Measurements from ENCODE around the gene HNRNPD. TPM values are rescaled to one million over a fixed set of nuclear protein-coding genes. Genes with fewer than 3 reads are reported as not detected.
"Not testable (repeated sequence)": the region's sequence is repeated elsewhere in the genome, so short reads cannot be mapped to it uniquely, and the experiment has no call there.

Gene HNRNPD
- total and polyA plus RNA-seq, 2 donors (not counting 1 experiment from before 2014, with no cell fraction given), result 24.1 to 58.6 TPM

GRCh38 chr4:82372517-82373485, 990 bp downstream of the HNRNPD start:
- Histone ChIP-seq H3K9me3 (ENCODE audit: control insufficient read depth, insufficient read depth, low read depth, low read length) (no peaks in the 10 kb centered on the region), H3K27ac (ENCODE audit: insufficient read depth, low read length) (peak overlapping the region; percentile 99), H3K79me2 (ENCODE audit: control insufficient read depth, insufficient read depth, low read length) (peaks cover 83% of the 10 kb centered on the region), H3K27me3 (ENCODE audit: control insufficient read depth, insufficient read depth, low read length) (no peaks in the 10 kb centered on the region), H3K4me2 (ENCODE audit: extremely low read depth, insufficient read depth, low read length) (peak overlapping the region; percentile 88), H3K36me3 (ENCODE audit: control insufficient read depth, insufficient read depth, low read length) (no peaks in the 10 kb centered on the region), H3K4me1 (ENCODE audit: control insufficient read depth, extremely low read depth, insufficient read depth, low read length) (peaks cover 5% of the 10 kb centered on the region), H2AFZ (ENCODE audit: low read length) (no peak overlapping the region), H3K4me3 (replicated peaks in 1 of 4; ENCODE audit: control extremely low read depth in 1 of 4, insufficient read depth in 1 of 4, low read depth in 3 of 4, low read length in 4 of 4) (peak overlapping the region; percentile 81 to 94 (median 89)), H3K9ac (ENCODE audit: insufficient read depth, low read length) (peak overlapping the region; percentile 99), H4K20me1 (ENCODE audit: control insufficient read depth, extremely low read depth, insufficient read depth, low read length) (peaks cover 7% of the 10 kb centered on the region)
- DNase-seq (ENCODE audit: low read depth in 2 of 2), result peak; percentile 48 to 69
- TF ChIP-seq EZH2 (IDR thresholded peaks at IDR 0.05; ENCODE audit: low read length, missing control alignments) (no peak), CTCF (conservative IDR thresholded peaks at IDR 0.05 in 1 of 2, IDR thresholded peaks at IDR 0.05 in 1 of 2; ENCODE audit: low read depth in 1 of 2, low read length in 2 of 2) (no peak)

DNA sequence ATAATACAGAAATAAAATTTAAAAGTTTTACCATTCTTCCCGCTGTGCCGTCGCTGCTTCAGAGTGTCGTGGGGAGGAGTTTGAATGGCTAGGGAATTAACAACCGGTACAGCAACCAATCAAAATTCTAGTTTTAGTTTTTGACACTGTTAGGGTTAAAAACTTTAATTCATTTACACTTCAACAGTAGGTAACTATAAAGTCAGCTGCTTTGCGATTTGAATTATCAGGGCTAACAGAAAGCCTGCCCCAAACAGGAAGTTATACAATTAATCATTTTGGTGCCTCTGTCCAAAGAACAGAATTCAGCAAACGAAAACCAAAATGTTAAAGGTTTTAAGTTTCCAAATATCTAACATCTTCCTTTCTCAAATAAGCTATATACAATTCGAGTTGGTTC, 2.3 kb downstream of the HNRNPD start:
- Histone ChIP-seq H4K20me1 (ENCODE audit: control insufficient read depth, extremely low read depth, insufficient read depth, low read length) (peaks cover 7% of the 10 kb centered on the region), H3K36me3 (ENCODE audit: control insufficient read depth, insufficient read depth, low read length) (no peaks in the 10 kb centered on the region), H3K79me2 (ENCODE audit: control insufficient read depth, insufficient read depth, low read length) (peaks cover 87% of the 10 kb centered on the region), H3K9ac (ENCODE audit: insufficient read depth, low read length) (no peak overlapping the region), H3K9me3 (ENCODE audit: control insufficient read depth, insufficient read depth, low read depth, low read length) (no peaks in the 10 kb centered on the region), H3K4me1 (ENCODE audit: control insufficient read depth, extremely low read depth, insufficient read depth, low read length) (peaks cover 5% of the 10 kb centered on the region), H3K4me2 (ENCODE audit: extremely low read depth, insufficient read depth, low read length) (peak overlapping the region; percentile 88), H3K27ac (ENCODE audit: insufficient read depth, low read length) (peak overlapping the region; percentile 99), H3K27me3 (ENCODE audit: control insufficient read depth, insufficient read depth, low read length) (no peaks in the 10 kb centered on the region), H2AFZ (ENCODE audit: low read length) (no peak overlapping the region), H3K4me3 (replicated peaks in 1 of 4; ENCODE audit: control extremely low read depth in 1 of 4, insufficient read depth in 1 of 4, low read depth in 3 of 4, low read length in 4 of 4) (peak overlapping the region; percentile 81 to 94 (median 89))
- TF ChIP-seq EZH2 (IDR thresholded peaks at IDR 0.05; ENCODE audit: low read length, missing control alignments) (no peak), CTCF (conservative IDR thresholded peaks at IDR 0.05 in 1 of 2, IDR thresholded peaks at IDR 0.05 in 1 of 2; ENCODE audit: low read depth in 1 of 2, low read length in 2 of 2) (no peak)
- DNase-seq (ENCODE audit: low read depth in 2 of 2), result peak in 1 of 2 donors; percentile 17

- no peaks in the 10 kb centered on the region for H3K9me3 ChIP-seq (ENCODE audit: control insufficient read depth, insufficient read depth, low read depth, low read length)
- H3K4me1 ChIP-seq (ENCODE audit: control insufficient read depth, extremely low read depth, insufficient read depth, low read length), result peaks cover 2% of the 10 kb centered on the region
- H3K9ac ChIP-seq (ENCODE audit: insufficient read depth, low read length), result no peak overlapping the region
- H3K27me3 ChIP-seq (ENCODE audit: control insufficient read depth, insufficient read depth, low read length), result no peaks in the 10 kb centered on the region
- H3K4me3 ChIP-seq (replicated peaks in 1 of 4; ENCODE audit: control extremely low read depth in 1 of 4, insufficient read depth in 1 of 4, low read depth in 3 of 4, low read length in 4 of 4), result no peak overlapping the region
- no peak overlapping the region for H2AFZ ChIP-seq (ENCODE audit: low read length)
- peak overlapping the region; percentile 2 for H3K4me2 ChIP-seq (ENCODE audit: extremely low read depth, insufficient read depth, low read length)
- peak in 1 of 2 donors; percentile 27 for DNase-seq (ENCODE audit: low read depth in 2 of 2)
- TF ChIP-seq EZH2 (IDR thresholded peaks at IDR 0.05; ENCODE audit: low read length, missing control alignments) (no peak), CTCF (conservative IDR thresholded peaks at IDR 0.05 in 1 of 2, IDR thresholded peaks at IDR 0.05 in 1 of 2; ENCODE audit: low read depth in 1 of 2, low read length in 2 of 2) (no peak)
- peaks cover 100% of the 10 kb centered on the region for H3K79me2 ChIP-seq (ENCODE audit: control insufficient read depth, insufficient read depth, low read length)
- H3K36me3 ChIP-seq (ENCODE audit: control insufficient read depth, insufficient read depth, low read length), result no peaks in the 10 kb centered on the region
- H3K27ac ChIP-seq (ENCODE audit: insufficient read depth, low read length), result no peak overlapping the region
- peaks cover 10% of the 10 kb centered on the region for H4K20me1 ChIP-seq (ENCODE audit: control insufficient read depth, extremely low read depth, insufficient read depth, low read length)
Measured at GRCh38 chr4:82367438-82368097, 6.2 kb downstream of the HNRNPD start.

DNA sequence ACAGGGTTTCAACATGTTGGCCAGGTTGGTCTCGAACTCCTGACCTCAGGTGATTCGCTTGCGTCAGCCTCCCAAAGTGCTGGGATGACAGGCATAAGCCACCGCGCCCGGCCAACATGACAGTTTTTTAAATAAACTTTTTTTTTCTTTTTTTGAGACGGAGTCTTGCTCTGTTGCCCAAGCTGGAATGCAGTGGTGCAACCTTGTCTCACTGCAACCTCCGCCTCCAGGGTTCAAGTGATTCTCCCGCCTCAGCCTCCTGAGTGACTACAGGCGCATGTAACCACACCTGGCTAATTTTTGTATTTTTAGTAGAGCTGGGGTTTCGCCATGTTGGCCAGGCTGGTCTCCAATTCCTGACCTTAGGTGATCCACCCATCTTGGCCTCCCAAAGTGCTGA, 7.4 kb downstream of the HNRNPD start:
- H3K4me1 ChIP-seq (ENCODE audit: control insufficient read depth, extremely low read depth, insufficient read depth, low read length); DNase-seq (ENCODE audit: low read depth in 2 of 2); H3K36me3 ChIP-seq (ENCODE audit: control insufficient read depth, insufficient read depth, low read length); H3K9ac ChIP-seq (ENCODE audit: insufficient read depth, low read length); H3K4me2 ChIP-seq (ENCODE audit: extremely low read depth, insufficient read depth, low read length); H3K27ac ChIP-seq (ENCODE audit: insufficient read depth, low read length); H3K4me3 ChIP-seq (replicated peaks in 1 of 4; ENCODE audit: control extremely low read depth in 1 of 4, insufficient read depth in 1 of 4, low read depth in 3 of 4, low read length in 4 of 4); H3K27me3 ChIP-seq (ENCODE audit: control insufficient read depth, insufficient read depth, low read length); H2AFZ ChIP-seq (ENCODE audit: low read length); H4K20me1 ChIP-seq (ENCODE audit: control insufficient read depth, extremely low read depth, insufficient read depth, low read length); H3K9me3 ChIP-seq (ENCODE audit: control insufficient read depth, insufficient read depth, low read depth, low read length): not testable (repeated sequence)
- peaks cover 100% of the 10 kb centered on the region for H3K79me2 ChIP-seq (ENCODE audit: control insufficient read depth, insufficient read depth, low read length)
